GM19193 (cell line): ENCODE measurements around the gene DPYSL4.

Experiments used
- POLR2A ChIP-seq: IDR thresholded peaks from 4 replicates; pipeline ENCODE4 v1.6.1; 2011; ENCODE audit not compliant: insufficient read depth, insufficient read length; ENCODE audit errors: extremely low read depth

The DPYSL4 gene

DNA sequence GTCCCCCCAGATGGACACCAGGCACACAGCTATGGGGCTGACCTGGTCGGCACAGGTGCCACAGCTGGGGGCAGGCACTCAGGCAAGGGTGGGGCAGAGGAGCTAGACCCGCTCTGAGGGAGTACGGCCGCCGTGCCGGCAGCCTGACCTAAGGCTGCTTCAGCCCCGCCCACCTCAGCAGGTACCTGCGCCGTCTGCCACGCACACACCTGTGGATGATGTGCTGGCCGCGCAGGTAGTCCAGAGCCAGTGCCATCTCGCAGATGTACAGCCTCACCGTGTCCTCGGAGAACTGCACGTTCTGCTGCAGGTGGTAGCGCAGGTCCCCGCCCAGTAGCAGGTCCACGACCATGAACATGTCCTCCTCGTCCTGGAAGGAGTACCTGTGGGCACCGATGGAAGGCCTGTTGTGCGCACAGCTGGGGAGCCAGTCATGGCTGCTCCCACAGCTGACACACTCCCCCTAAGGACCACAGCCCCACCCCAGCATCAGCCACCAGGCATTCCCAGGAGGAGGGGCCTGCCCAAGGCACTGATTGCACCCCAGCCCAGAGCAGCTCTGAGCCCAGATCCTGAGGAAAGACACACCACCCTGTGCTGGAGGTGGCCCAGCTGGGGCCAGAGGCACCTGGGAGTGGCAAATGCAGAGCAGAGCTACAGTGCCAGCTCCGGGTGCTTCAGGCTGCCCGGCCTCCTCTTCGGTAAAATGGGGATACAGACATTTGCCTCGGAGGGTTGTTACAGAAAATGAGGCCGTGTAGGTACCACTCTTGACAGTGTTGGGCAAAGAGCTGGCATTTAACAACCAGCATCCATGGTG is 40.0 kb downstream of the DPYSL4 start:
- no peak for TF ChIP-seq POLR2A

DNA sequence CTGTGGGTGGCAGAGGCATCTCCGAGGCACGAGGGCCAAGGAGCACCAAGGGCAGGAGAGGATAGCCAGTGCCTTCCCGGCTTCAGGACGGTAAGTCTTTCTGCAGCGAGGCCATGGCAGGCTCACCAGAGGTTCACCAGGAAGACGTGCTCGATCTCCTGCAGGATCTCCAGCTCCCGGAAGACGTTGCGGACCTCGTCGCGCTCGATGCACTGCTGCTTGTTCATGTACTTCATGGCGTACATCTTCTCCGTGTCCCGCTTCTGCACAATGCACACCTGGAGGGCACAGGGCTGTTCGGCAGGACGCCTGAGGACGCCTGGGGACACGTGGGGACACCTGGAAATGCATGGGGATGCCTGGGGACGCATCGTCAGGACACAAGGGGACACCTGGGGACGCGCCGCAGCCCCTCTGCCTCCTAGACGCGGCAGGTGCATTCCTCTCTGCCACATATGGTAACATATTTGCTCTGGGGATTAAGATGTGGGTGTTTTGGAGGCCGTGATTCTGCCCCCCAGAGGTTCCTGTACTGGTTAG is 41.2 kb downstream of the DPYSL4 start:
- TF ChIP-seq POLR2A = no peak

DNA sequence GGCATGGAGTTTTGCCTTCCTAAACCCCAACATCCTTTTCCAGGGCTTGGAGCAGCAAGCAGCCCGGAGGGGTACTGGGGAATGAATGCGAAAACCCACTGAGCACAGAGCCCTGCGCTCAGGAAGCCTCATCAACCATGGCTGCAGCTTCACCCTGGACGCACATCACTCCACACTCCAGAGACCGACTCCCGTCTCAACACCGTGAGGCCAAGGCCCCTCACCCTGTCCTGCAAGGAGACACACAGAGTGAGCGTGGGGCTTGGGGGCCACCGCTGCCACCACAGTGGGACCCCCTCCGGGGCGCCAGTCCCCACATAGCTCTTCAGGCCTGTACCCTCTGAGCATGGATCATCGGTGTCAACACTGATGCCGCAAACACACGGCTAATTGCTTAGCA is 41.9 kb downstream of the DPYSL4 start:
- TF ChIP-seq POLR2A = no peak

DNA sequence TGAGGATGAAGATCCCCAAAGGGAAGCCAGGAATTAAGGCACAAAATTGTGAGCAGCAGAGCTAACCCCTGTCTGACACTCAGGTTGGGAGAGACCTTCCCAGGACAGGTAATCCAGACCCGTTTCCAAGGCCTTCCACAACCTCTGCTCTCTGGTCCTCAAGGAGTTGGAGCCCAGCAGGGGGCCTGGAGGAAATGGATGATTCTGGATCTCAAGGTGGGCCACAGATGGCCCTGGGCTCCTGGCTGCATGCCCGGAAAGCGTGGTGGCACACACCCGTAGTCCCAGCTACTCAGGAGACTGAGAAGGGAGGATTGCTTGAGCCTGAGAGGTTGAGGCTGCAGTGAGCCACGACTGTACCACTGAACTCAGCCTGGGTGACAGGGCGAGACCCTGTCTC is 42.3 kb downstream of the DPYSL4 start:
- TF ChIP-seq POLR2A = no peak

DNA sequence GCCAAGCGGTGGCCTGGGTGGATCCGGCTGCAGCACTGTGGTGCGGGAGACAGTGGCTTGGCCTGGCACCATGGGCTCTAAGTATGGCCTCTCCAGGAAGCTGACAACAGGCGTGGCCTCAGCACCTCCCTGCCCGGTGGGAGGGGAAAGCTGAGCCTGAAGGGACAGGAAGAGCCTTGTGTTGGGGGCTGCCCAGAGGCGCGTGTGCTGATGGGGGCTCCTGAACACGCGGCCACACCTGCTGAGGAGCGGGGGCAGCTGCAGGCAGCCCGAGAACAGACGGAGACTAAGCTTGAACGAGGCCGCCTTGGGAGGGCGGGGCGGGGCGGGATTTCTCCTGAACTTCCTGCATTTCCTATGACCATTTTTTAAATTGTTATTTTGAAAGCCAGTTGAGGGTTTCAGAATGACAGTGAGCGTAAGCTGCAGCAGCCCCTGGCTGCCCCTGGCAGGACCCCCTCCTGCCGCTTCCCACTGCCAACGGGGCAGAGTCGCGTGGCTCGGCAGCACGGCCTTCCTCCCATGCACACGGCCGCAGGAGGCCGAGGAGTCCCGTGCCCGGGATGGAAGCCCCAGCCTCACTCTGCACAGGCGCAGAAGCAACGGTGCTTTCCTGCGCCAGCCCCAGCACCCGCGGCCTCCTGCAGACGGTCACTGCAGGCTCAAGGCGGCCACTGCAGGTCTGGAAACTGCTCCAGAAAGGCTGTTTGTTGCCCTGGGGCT is 43.2 kb downstream of the DPYSL4 start:
- TF ChIP-seq POLR2A = peak; percentile 12

DNA sequence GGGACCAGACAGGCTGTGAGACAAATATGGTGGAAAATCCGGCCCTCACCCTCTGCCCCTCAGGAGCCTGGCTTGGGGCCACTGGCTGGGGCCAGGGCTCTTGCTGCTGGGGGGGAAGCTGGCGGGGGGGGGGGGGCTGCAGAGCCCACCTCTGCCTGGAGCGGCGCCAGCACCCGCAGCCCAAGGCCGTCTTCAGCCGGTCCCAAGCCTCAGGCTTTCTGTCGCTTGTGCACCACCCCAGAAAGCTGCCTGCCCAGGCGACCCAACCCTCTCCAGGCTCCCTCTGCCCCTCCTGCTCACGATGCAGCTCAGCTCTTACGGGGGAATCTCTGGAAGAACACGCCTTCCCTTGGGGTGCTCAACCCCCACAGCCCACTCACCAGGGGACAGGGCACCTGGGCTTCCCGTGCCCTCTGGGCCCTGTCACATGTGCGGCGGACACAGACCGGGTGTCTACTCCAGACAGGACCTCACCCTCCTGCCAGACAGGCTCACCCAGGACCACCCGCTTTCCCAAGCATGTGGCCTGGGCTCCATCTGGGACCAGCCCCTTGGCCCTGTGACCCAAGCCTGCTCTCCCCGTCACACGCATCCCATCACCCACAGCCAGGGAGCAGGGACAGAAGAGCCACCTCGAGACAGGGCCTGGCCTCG is 43.9 kb downstream of the DPYSL4 start:
- no peak for TF ChIP-seq POLR2A

DNA sequence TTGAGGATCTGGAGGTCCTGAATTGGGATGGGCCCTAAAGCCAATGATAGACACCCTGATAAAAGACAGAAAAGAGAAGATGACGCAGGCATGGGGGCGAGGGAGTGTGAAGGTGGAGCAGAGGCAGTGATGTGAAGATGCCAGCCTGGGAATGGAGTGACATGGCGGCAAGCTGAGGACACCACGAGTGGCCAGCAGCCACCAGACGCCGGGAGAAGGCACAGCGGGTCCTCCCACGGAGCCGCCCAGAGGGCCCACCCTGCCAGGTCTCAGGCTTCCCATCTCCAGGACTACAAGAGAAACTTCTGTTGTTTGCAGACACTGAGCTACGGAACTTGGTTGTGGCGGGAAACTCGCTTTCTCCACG is 44.9 kb downstream of the DPYSL4 start:
- TF ChIP-seq POLR2A = no peak

DNA sequence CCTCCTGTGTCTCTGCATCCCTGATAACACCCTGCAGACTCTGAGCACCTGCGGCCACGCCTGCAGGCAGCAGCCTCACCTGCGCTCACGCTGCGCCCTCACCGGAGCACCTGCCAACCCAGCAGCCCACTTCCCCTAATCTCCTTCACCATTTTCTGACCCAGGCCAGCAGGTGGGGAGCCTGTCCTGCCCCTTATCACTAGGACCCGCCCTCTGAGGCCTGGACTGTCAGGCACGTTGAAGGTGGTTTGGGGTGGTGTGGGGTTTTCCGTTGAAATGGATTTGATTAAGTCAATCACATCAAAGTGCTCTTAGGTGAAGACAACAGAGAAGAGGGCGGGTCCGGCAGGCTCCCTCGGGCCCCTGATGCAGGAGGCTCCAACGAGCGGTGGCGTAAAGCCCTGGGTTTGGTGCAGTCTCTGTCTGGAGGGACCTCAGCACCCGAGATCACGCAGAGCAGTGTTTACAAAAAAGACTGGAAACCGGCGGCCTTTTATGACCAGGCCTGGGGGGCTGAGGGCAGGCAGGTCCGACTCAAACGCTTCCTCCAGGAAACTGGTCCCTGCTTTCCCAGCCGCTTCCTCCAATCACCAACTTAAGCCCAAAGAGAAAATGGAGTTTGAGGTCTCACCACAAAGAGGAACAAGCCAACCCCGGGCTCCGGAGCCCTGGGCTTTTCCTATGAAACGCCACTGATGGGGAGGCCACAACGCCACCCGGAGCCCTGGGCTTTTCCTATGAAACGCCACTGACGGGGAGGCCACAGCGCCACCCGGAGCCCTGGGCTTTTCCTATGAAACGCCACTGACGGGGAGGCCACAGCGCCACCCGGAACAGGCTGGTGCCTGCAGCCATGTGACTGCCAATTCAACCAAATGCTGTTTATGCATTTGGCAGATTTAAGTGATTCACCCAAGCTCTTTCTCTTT is 45.5 kb downstream of the DPYSL4 start:
- no peak for TF ChIP-seq POLR2A

DNA sequence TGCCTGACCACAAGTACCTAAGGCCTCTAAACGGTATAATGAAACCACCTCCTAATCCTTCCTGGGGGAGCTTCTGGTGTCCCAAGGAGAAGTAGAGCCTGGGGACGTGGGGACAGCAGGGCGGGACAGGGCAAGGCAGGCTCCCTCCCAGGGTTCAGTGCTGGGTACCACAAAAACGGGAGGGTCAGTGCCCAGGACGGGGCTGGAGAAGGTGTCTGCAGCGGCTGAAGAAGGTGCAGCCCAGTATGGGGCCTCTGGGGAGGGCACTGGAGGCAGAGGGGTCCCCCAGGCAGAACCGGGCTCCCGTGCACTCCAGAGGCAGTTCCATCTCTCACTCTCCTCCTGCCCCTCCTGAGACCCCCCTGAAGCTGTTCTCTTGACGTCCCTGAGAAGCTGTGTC is 46.2 kb downstream of the DPYSL4 start:
- no peak for TF ChIP-seq POLR2A

DNA sequence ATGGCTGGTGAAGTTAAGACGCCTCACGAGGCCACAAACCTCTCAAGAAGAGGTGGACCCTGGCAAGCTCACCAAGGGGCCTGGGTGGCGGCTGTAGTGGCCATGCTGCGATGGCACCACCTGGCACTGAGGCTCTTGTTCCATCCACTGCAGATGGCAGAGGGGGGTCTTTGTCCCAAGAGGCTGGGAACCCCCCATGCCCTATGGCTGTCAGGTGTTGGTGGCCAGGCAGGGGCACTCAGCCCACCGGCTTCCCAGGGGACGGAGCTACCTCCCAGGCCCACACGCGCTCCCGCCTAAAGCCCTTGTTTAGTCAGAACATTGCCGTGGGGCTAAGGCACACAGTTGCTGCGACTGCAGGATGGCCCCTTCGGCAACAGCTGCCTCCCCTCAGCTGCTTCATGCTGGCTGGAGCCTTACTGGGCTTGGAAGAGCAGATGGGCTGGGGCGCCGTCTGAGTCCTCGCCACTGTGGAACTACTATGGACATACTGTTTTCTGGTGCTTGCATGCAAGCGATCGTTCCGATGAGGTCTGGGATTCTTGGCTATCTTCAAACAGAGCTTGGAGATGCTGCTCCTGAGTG is 46.8 kb downstream of the DPYSL4 start:
- TF ChIP-seq POLR2A = no peak

DNA sequence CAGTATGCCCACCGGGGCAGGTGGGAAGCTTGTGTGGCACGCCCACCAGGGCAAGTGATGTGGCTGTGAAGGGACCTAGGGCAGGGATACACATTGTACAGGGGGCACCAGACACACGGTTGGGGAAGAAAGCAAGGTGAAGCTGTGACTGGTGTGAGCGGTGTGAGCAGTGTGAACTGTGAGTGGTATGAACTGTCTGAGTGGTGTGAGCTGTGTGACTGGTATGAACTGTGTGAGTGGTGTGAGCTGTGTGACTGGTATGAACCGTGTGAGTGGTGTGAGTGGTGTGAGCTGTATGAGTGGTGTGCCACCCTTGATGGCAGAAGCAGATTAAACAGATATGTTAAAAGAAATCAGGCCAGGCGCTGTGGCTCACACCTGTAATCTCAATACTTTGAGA is 48.1 kb downstream of the DPYSL4 start:
- TF ChIP-seq POLR2A = no peak

DNA sequence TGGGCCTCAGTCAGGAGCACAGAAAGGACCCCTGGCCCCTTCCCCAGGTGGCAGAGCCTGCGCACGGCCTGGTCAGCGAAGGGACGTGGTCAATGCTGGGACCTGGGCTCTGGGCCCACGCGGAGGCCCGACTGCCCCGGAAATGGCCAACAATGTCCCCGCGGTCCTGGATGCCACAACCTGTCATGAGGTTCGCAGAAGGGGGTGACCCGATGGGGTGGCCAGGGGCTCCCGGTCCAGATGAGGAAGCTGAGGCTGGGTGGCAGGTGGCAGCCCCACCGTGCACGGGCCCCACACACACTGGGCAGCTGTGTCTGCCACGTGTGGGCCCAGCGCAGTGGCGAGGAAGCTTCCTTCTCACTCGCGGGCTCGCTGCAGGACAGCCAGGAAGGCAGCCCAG is 49.4 kb downstream of the DPYSL4 start:
- no peak for TF ChIP-seq POLR2A

DNA sequence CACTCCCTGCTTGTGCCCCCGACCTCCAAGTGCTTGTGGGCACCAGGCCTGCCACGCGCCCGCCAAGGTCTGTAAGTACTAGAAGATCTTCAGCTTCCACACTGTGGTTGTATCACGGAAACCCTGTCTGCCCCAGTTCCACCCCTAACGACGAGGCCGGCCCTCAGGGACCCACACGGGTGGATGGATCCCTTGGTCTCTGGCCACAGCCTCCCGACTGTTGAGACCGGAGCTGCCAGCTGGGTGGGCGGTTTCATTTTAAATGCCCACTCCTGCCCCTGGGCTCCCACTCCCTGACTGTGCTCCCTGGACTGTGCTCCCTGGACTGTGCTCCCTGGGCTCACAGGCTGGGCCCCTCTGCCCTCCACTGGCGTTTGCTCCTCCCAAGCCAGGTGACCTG is 50.1 kb downstream of the DPYSL4 start:
- no peak for TF ChIP-seq POLR2A

DNA sequence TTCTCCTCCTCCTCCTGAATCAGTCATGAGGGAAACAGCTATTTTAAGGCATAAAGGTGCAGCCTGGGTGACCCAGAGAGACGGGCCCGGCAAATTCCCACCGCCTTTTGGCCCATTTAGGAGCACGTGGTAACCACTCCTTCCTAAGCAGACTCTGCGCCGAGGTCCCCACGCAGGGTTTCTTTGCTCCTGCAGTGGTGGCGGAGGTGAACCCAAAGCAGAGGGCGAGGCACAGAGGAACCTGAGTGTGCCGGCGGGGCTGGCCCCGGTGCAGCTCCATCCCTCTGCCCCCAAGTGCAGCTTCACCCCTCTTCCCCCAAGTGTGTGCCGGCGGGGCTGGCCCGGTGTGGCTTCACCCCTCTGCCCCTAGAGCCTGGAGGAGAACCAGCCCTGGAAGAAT is 50.6 kb downstream of the DPYSL4 start:
- no peak for TF ChIP-seq POLR2A
